Psoas muscle (tissue), 8 donors: ENCODE results near the gene TYW3. TPM values are rescaled to one million over a fixed set of nuclear protein-coding genes. Genes with fewer than 3 reads are reported as not detected.

Experiments
- ATAC-seq, 4 donors: fragments of 200-7000 bp; cut with Tn5 transposase; one replicate each; pipeline ENCODE4 v1.9.1; 2020; ENCODE audit warnings: moderate library complexity in 3 of 4, mild to moderate bottlenecking in 2 of 4
- DNase-seq, 2 donors: peaks; one replicate each; pipeline ENCODE4 v3.0.0-alpha.2; 2020
- H3K27ac ChIP-seq: fragments of 200-600 bp; one replicate; pipeline ENCODE4 v1.8.0; 2022
- H3K27me3 ChIP-seq, 3 donors: fragments of 200-600 bp in 1 of 3; one replicate each; pipeline versions ENCODE4 v1.6.1 to v1.8.0; 2013 to 2022; ENCODE audit warnings: low read length in 2 of 3, mild to moderate bottlenecking in 2 of 3, moderate library complexity in 1 of 3; ENCODE audit not compliant: insufficient read depth in 3 of 3
- H3K36me3 ChIP-seq, 2 donors: fragments of 200-600 bp in 1 of 2; one replicate each; pipeline versions ENCODE4 v1.6.1 to v1.8.0; 2013 to 2022; ENCODE audit warnings: low read depth in 1 of 2, mild to moderate bottlenecking in 1 of 2, moderate library complexity in 1 of 2; ENCODE audit not compliant: insufficient read depth in 1 of 2
- H3K4me1 ChIP-seq: fragments of 200-600 bp; one replicate; pipeline ENCODE4 v1.8.0; 2022
- H3K4me3 ChIP-seq: fragments of 200-600 bp; one replicate; pipeline ENCODE4 v1.8.0; 2022; ENCODE audit warnings: mild to moderate bottlenecking
- H3K9me3 ChIP-seq: fragments of 200-600 bp; one replicate; pipeline ENCODE4 v1.8.0; 2022
- WGBS, 3 donors: extraction: QIAGEN DNeasy Blood & Tissue Kit; methylation state at CpG; one replicate each; pipeline versions ENCODE4 v1.1.6 to v1.1.7; 2013; 5-methylcytosine and 5-hydroxymethylcytosine counted together
- intact Hi-C, 2 donors: fragments of 100-400 bp; cut with DNase I; formaldehyde crosslinking; loops; one replicate each; pipeline versions ENCODE4 v1.11.0 to v1.14.2; 2022
- polyA plus RNA-seq, 3 donors: library from polyadenylated mRNA; stranded (reverse); fragments of 200-250 nt; gene quantifications; one replicate each; pipeline ENCODE4 v1.2.3, GENCODE V29; 2013
- total RNA-seq, 4 donors: library from RNA; stranded (reverse); fragmentation: NEBNext Ultra II Directional in 2 of 4; extraction: Animal tissue kit (Norgen Biotek cat#: 25700) in 2 of 4; gene quantifications; one replicate each; pipeline versions ENCODE4 v1.2.1 to v1.2.4, GENCODE V29; 2021 to 2023
- TF ChIP-seq, protein P1 (sequence below): fragments of 200-600 bp; IDR thresholded peaks from one replicate; pipeline ENCODE4 v1.8.0; 2022; ENCODE audit warnings: antibody characterized with exemption
- donor health status: healthy with polysubstance abuse.
- donor health status: DM: no; HTN: no; CAD: no; lungs with moderate emphysema.
- donor health status: Bipolar disorder and iron deficiency.
- donor health status: healthy.
- donor health status: DM: yes; HTN: yes; CAD: no.
- donor health status: DM: no; HTN: no; CAD: no.
- donor health status: DM: no; HTN: no; CAD: no.
- donor health status: DM: yes; HTN: yes; CAD: no.

TYW3 gene
- total and polyA plus RNA-seq, 7 donors = 7.1 to 21.5 (median 9.8) TPM

GRCh38 chr1:74777525-74777924 is 44.6 kb downstream of the TYW3 start:
- Histone ChIP-seq H3K9me3 (no peaks in the 10 kb centered on the region), H3K4me3 (no peak overlapping the region), H3K27ac (no peak overlapping the region), H3K36me3 (no peaks in the 10 kb centered on the region), H3K27me3 (no peaks in the 10 kb centered on the region), H3K4me1 (no peaks in the 10 kb centered on the region)
- no peak for DNase-seq
- intact Hi-C loops = no loop called here
- no peak for ATAC-seq
- 97 to 100% (median 98%) methylated on average over 1 of the region's 1 CpG for WGBS, 3 donors
- TF ChIP-seq, protein P1, sequence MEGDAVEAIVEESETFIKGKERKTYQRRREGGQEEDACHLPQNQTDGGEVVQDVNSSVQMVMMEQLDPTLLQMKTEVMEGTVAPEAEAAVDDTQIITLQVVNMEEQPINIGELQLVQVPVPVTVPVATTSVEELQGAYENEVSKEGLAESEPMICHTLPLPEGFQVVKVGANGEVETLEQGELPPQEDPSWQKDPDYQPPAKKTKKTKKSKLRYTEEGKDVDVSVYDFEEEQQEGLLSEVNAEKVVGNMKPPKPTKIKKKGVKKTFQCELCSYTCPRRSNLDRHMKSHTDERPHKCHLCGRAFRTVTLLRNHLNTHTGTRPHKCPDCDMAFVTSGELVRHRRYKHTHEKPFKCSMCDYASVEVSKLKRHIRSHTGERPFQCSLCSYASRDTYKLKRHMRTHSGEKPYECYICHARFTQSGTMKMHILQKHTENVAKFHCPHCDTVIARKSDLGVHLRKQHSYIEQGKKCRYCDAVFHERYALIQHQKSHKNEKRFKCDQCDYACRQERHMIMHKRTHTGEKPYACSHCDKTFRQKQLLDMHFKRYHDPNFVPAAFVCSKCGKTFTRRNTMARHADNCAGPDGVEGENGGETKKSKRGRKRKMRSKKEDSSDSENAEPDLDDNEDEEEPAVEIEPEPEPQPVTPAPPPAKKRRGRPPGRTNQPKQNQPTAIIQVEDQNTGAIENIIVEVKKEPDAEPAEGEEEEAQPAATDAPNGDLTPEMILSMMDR = no peak

- no peaks in the 10 kb centered on the region for H3K9me3 ChIP-seq
- ATAC-seq (no peak), DNase-seq (no peak)
- no peaks in the 10 kb centered on the region for H3K27me3 ChIP-seq
- no peak overlapping the region for H3K4me3 ChIP-seq
- intact Hi-C loops = no loop called here
- TF ChIP-seq, protein P1 = no peak
- no peaks in the 10 kb centered on the region for H3K4me1 ChIP-seq
- no peaks in the 10 kb centered on the region for H3K36me3 ChIP-seq
- H3K27ac ChIP-seq = no peak overlapping the region
Observed at GRCh38 chr1:74779750-74780149, 46.8 kb downstream of the TYW3 start.

DNA sequence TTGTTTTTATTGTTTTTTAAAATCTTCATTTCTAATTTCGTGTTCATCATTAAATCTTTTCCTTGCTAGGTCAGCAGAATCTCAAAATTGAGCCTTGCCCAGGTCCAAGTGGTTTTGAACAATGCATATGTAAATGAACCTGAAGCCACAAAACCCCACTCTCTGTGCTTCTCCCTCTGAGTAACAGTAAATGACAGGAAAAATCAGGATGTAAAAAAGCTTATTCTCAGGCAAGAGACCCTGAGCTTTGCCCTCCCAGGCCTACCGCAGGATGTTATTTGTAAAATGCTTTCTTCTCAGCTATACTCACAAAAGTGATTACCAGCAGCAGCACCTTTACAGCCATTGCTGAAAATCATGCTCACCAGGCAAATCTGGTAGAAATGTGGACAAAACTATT is 47.6 kb downstream of the TYW3 start:
- TF ChIP-seq, protein P1 = no peak
- no peaks in the 10 kb centered on the region for H3K27me3 ChIP-seq
- H3K36me3 ChIP-seq = no peaks in the 10 kb centered on the region
- H3K9me3 ChIP-seq = no peaks in the 10 kb centered on the region
- WGBS, 3 donors = 33 to 44% (median 35%) methylated on average over 2 of the region's 2 CpGs
- intact Hi-C loops = no loop called here
- no peak overlapping the region for H3K27ac ChIP-seq
- H3K4me3 ChIP-seq = no peak overlapping the region
- no peaks in the 10 kb centered on the region for H3K4me1 ChIP-seq
- no peak for DNase-seq
- no peak for ATAC-seq

DNA sequence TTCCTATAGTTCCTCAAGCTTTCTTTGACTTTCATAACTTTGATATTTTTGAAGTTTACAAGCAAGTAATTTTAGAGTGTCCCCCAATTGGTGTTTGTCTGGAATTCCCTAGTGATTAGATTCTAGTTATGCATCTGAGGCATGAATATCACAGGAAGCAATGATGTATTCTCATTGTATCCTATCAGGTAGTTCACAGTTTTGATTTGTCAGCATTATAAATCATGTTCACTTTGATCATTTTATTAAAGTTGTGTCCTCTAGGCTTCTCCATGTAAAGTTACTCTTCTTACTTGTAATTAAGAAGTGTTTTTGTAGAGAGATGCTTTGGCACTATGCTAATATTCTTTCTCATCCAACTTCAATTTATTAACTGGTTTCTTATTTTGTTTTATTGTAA is 53.0 kb downstream of the TYW3 start:
- intact Hi-C loops = no loop called here
- Histone ChIP-seq H3K4me3 (no peak overlapping the region), H3K9me3 (no peaks in the 10 kb centered on the region), H3K27ac (no peak overlapping the region), H3K36me3 (no peaks in the 10 kb centered on the region), H3K4me1 (no peaks in the 10 kb centered on the region), H3K27me3 (peaks cover 0 to 4% (median 0%) of the 10 kb centered on the region in 3 donors)
- no peak for ATAC-seq
- DNase-seq = no peak
- TF ChIP-seq, protein P1 = no peak

DNA sequence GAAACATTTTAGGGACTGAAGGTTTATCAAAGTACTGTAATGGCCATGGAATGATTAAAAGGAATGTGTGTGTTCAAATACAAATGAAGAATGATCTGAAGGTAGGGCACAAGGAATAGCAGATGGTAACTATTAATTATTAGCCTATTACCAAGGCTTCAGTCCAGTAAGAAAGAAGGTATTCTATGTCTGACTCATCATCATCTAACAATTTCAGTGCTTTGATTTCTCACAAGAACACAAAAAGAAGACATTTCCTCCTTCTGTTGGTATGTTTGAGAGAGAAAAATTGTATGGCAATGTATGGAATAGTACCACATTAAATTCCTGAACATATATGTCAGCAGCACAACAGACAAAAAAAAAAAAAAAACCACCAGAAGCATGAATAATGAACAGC is 57.5 kb downstream of the TYW3 start:
- peaks cover 0 to 4% (median 0%) of the 10 kb centered on the region in 3 donors for H3K27me3 ChIP-seq
- H3K36me3 ChIP-seq = no peaks in the 10 kb centered on the region
- intact Hi-C loops = no loop called here
- ATAC-seq (no peak), DNase-seq (no peak)
- no peak overlapping the region for H3K27ac ChIP-seq
- no peak overlapping the region for H3K4me3 ChIP-seq
- H3K4me1 ChIP-seq = no peaks in the 10 kb centered on the region
- no peaks in the 10 kb centered on the region for H3K9me3 ChIP-seq
- TF ChIP-seq, protein P1 = no peak
